Neural cell (in vitro differentiated cells): ENCODE data around the gene GOLGA6A.
"Not testable (repeated sequence)": the region's sequence is repeated elsewhere in the genome, so short reads cannot be mapped to it uniquely, and the experiment has no call there.

Experiments used
- EP300 ChIP-seq: fragments of 450-650 bp; conservative IDR thresholded peaks from 2 replicates; pipeline ENCODE4 v1.6.1; 2014; ENCODE audit warnings: antibody characterized with exemption, mild to moderate bottlenecking, moderate library complexity; ENCODE audit not compliant: poor library complexity, severe bottlenecking
- EZH2 ChIP-seq: fragments of 200-600, 300-800 bp; shearing (Covaris generic), sonication (generic); IDR thresholded peaks from 2 replicates; pipeline ENCODE4 v1.6.1; 2014; ENCODE audit warnings: antibody characterized with exemption, low read length, borderline replicate concordance, mild to moderate bottlenecking; ENCODE audit not compliant: insufficient read depth, poor library complexity, severe bottlenecking
- MXI1 ChIP-seq: fragments of 450-650 bp; conservative IDR thresholded peaks from 2 replicates; pipeline ENCODE4 v1.6.1; 2014; ENCODE audit warnings: antibody characterized with exemption, mild to moderate bottlenecking; ENCODE audit not compliant: poor library complexity, severe bottlenecking
- POLR2AphosphoS5 ChIP-seq: IDR thresholded peaks from 2 replicates; pipeline ENCODE4 v1.6.1; 2012
- RAD21 ChIP-seq: fragments of 450-650 bp; conservative IDR thresholded peaks from 2 replicates; pipeline ENCODE4 v1.6.1; 2014; ENCODE audit warnings: antibody characterized with exemption, mild to moderate bottlenecking, moderate library complexity
- REST ChIP-seq: IDR thresholded peaks from 2 replicates; pipeline ENCODE4 v1.6.1; 2012; ENCODE audit warnings: borderline replicate concordance
- SMC3 ChIP-seq: fragments of 450-650 bp; conservative IDR thresholded peaks from 2 replicates; pipeline ENCODE4 v1.6.1; 2014; ENCODE audit warnings: antibody characterized with exemption, mild to moderate bottlenecking, moderate library complexity; ENCODE audit not compliant: poor library complexity
- TAF1 ChIP-seq: IDR thresholded peaks from 2 replicates; pipeline ENCODE4 v1.6.1; 2012; ENCODE audit warnings: low read depth
- TF ChIP-seq, protein P1 (sequence below): fragments of 450-650 bp; IDR thresholded peaks from 2 replicates; pipeline ENCODE4 v1.5.1; 2014; ENCODE audit warnings: antibody characterized with exemption, mild to moderate bottlenecking, moderate library complexity; ENCODE audit not compliant: poor library complexity, severe bottlenecking

GRCh38 chr15:74064183-74064582, 18.2 kb downstream of the GOLGA6A start:
- not testable (repeated sequence) for TF ChIP-seq POLR2AphosphoS5, EP300, RAD21, EZH2, SMC3, REST, MXI1, TAF1
- TF ChIP-seq, protein P1, sequence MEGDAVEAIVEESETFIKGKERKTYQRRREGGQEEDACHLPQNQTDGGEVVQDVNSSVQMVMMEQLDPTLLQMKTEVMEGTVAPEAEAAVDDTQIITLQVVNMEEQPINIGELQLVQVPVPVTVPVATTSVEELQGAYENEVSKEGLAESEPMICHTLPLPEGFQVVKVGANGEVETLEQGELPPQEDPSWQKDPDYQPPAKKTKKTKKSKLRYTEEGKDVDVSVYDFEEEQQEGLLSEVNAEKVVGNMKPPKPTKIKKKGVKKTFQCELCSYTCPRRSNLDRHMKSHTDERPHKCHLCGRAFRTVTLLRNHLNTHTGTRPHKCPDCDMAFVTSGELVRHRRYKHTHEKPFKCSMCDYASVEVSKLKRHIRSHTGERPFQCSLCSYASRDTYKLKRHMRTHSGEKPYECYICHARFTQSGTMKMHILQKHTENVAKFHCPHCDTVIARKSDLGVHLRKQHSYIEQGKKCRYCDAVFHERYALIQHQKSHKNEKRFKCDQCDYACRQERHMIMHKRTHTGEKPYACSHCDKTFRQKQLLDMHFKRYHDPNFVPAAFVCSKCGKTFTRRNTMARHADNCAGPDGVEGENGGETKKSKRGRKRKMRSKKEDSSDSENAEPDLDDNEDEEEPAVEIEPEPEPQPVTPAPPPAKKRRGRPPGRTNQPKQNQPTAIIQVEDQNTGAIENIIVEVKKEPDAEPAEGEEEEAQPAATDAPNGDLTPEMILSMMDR, result not testable (repeated sequence)
